Panc1 (cell line): ENCODE measurements around the gene RPA3. TPM values are rescaled to one million over a fixed set of nuclear protein-coding genes. Genes with fewer than 3 reads are reported as not detected.

Experiments used
- ATAC-seq: fragments of 200-7000 bp; cut with Tn5 transposase; 2 replicates; pipeline ENCODE4 v1.9.1; 2020; ENCODE audit warnings: mild to moderate bottlenecking, moderate library complexity
- BruUV-seq: library from RNA; stranded (reverse); fragments of 400-500 nt; replicated peaks from 2 replicates; lab custom pipeline; 2021; lab: Mats Ljungman, UMichigan
- CTCF ChIA-PET: fragments of 300-600 bp; sonication (Branson Sonifier 250); formaldehyde crosslinking; loops from one replicate; lab custom pipeline; 2022; ENCODE audit warnings: antibody characterized with exemption; lab: Charles Lee
- POLR2A ChIA-PET: fragments of 300-600 bp; sonication (Branson Sonifier 250); formaldehyde crosslinking; loops from one replicate; lab custom pipeline; 2022; ENCODE audit warnings: antibody characterized with exemption; lab: Charles Lee
- DNase-seq: peaks from one replicate; pipeline ENCODE4 v3.0.0-alpha.2; 2010; ENCODE audit warnings: low read depth, low spot score
- H3K27ac ChIP-seq: 2 replicates; pipeline ENCODE4 v1.5.1; 2011; ENCODE audit warnings: mild to moderate bottlenecking, low read length, inconsistent platforms
- H3K27me3 ChIP-seq: fragments of 200-500 bp; sonication (Bioruptor generic); 2 replicates; pipeline ENCODE4 v1.6.0; 2014; ENCODE audit warnings: low read length, inconsistent platforms; ENCODE audit not compliant: control insufficient read depth, insufficient read depth
- H3K36me3 ChIP-seq: fragments of 200-500 bp; sonication (Bioruptor generic); 2 replicates; pipeline ENCODE4 v1.5.1; 2014; ENCODE audit warnings: inconsistent platforms, mild to moderate bottlenecking, low read length, moderate library complexity; ENCODE audit not compliant: control insufficient read depth, insufficient read depth
- H3K4me1 ChIP-seq: 2 replicates; pipeline ENCODE4 v1.5.1; 2011; ENCODE audit warnings: inconsistent platforms, mild to moderate bottlenecking, low read length, moderate library complexity; ENCODE audit not compliant: control insufficient read depth, insufficient read depth
- H3K4me3 ChIP-seq, 2 experiments: 2 replicates each; pipeline ENCODE4 v1.5.1; 2011 to 2012; ENCODE audit warnings: low read depth in 2 of 2, low read length in 2 of 2, mild to moderate bottlenecking in 2 of 2, inconsistent platforms in 1 of 2, moderate library complexity in 1 of 2
- H3K9me3 ChIP-seq: fragments of 200-500 bp; sonication (Bioruptor generic); 2 replicates; pipeline ENCODE4 v1.5.1; 2014; ENCODE audit warnings: low read depth, mild to moderate bottlenecking, inconsistent platforms, low read length, moderate library complexity; ENCODE audit not compliant: control insufficient read depth, insufficient read depth
- POLR2AphosphoS5 ChIP-seq: IDR thresholded peaks from 2 replicates; pipeline ENCODE4 v1.6.1; 2012; ENCODE audit warnings: mild to moderate bottlenecking, low read depth, low read length, moderate library complexity
- SIN3A ChIP-seq: IDR thresholded peaks from 2 replicates; pipeline ENCODE4 v1.6.1; 2012; ENCODE audit warnings: low read depth, mild to moderate bottlenecking, low read length, moderate library complexity, borderline replicate concordance; ENCODE audit not compliant: insufficient read depth
- TCF7L2 ChIP-seq: IDR thresholded peaks from 2 replicates; pipeline ENCODE4 v1.6.1; 2011; ENCODE audit warnings: mild to moderate bottlenecking, low read depth, low read length, inconsistent platforms
- in situ Hi-C: cut with HindIII; loops from 2 replicates; pipeline ENCODE4 v1.10.0; 2016; ENCODE audit warnings: low sequenced_read_pairs, low pct_unique_long_range_greater_than_20kb
- intact Hi-C: fragments of 100-400 bp; cut with micrococcal nuclease; formaldehyde crosslinking; loops from one replicate; pipeline ENCODE4 v1.10.0; 2022; ENCODE audit not compliant: unreplicated experiment
- total RNA-seq: library from RNA; stranded (reverse); gene quantifications from one replicate; pipeline ENCODE4 v1.2.1, GENCODE V29; 2021; ENCODE audit not compliant: unreplicated experiment
- TF ChIP-seq, protein P1 (sequence below): fragments of 450-650 bp; IDR thresholded peaks from 2 replicates; pipeline ENCODE4 v1.5.1; 2017; ENCODE audit warnings: mild to moderate bottlenecking
- TF ChIP-seq, protein P2 (sequence below), 2 experiments: IDR thresholded peaks; 2 replicates each; pipeline ENCODE4 v1.6.1; 2011 to 2012; ENCODE audit warnings: low read depth in 2 of 2, control low read depth in 1 of 2, low read length in 1 of 2, mild to moderate bottlenecking in 1 of 2, moderate library complexity in 1 of 2; ENCODE audit not compliant: insufficient read depth in 1 of 2

RPA3 gene
- total RNA-seq, 1 experiment from 2014 or later: 93.5 TPM

DNA sequence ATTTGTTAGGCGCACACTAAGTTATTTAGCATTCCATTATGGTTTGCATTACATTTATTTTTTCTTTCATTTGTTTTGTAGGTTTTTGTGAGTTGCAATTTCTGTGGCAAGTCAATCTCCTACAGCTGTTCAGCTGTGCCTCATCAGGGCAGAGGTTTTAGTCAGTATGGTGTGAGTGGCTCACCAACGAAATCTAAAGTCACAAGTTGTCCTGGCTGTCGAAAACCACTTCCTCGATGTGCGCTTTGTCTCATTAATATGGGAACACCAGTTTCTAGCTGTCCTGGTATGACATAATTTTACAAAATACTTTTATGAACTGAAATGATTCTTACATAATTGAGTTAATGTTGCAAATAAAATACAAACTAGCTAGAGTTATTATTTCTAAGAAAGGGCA, 122.2 kb downstream of the RPA3 start:
- Histone ChIP-seq H3K4me3 (no peak overlapping the region), H3K4me1 (no peaks in the 10 kb centered on the region), H3K27me3 (no peaks in the 10 kb centered on the region), H3K36me3 (0 out of 2 replicates have a peak, but pooled peaks cover 13% of the 10 kb centered on the region), H3K9me3 (no peaks in the 10 kb centered on the region), H3K27ac (no peak overlapping the region)
- no TSS peak for BruUV-seq
- in situ Hi-C loops: no loop called here
- DNase-seq: no peak
- TF ChIP-seq, protein P1, sequence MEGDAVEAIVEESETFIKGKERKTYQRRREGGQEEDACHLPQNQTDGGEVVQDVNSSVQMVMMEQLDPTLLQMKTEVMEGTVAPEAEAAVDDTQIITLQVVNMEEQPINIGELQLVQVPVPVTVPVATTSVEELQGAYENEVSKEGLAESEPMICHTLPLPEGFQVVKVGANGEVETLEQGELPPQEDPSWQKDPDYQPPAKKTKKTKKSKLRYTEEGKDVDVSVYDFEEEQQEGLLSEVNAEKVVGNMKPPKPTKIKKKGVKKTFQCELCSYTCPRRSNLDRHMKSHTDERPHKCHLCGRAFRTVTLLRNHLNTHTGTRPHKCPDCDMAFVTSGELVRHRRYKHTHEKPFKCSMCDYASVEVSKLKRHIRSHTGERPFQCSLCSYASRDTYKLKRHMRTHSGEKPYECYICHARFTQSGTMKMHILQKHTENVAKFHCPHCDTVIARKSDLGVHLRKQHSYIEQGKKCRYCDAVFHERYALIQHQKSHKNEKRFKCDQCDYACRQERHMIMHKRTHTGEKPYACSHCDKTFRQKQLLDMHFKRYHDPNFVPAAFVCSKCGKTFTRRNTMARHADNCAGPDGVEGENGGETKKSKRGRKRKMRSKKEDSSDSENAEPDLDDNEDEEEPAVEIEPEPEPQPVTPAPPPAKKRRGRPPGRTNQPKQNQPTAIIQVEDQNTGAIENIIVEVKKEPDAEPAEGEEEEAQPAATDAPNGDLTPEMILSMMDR: no peak
- no peak for TF ChIP-seq SIN3A
- no peak for TF ChIP-seq POLR2AphosphoS5
- TF ChIP-seq, protein P2, sequence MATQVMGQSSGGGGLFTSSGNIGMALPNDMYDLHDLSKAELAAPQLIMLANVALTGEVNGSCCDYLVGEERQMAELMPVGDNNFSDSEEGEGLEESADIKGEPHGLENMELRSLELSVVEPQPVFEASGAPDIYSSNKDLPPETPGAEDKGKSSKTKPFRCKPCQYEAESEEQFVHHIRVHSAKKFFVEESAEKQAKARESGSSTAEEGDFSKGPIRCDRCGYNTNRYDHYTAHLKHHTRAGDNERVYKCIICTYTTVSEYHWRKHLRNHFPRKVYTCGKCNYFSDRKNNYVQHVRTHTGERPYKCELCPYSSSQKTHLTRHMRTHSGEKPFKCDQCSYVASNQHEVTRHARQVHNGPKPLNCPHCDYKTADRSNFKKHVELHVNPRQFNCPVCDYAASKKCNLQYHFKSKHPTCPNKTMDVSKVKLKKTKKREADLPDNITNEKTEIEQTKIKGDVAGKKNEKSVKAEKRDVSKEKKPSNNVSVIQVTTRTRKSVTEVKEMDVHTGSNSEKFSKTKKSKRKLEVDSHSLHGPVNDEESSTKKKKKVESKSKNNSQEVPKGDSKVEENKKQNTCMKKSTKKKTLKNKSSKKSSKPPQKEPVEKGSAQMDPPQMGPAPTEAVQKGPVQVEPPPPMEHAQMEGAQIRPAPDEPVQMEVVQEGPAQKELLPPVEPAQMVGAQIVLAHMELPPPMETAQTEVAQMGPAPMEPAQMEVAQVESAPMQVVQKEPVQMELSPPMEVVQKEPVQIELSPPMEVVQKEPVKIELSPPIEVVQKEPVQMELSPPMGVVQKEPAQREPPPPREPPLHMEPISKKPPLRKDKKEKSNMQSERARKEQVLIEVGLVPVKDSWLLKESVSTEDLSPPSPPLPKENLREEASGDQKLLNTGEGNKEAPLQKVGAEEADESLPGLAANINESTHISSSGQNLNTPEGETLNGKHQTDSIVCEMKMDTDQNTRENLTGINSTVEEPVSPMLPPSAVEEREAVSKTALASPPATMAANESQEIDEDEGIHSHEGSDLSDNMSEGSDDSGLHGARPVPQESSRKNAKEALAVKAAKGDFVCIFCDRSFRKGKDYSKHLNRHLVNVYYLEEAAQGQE (IDR thresholded peaks at IDR 0.05; ENCODE audit: insufficient read depth in 1 of 2, low read depth in 2 of 2, low read length in 1 of 2): no peak
- no peak for TF ChIP-seq TCF7L2
- ChIA-PET POLR2A (no interaction called here), CTCF (interaction anchor here (0.6 kb wide), 2 partner anchors 12 to 346 kb away, joined by 3 to 5 read pairs; no protein-coding TSS in a partner anchor)
- intact Hi-C loops: loop anchor here (5.0 to 10.0 kb wide), 3 partner anchors 169 to 699 kb away; no protein-coding TSS in a partner anchor
- ATAC-seq: no peak

GRCh38 chr7:7595451-7595850, 123.0 kb downstream of the RPA3 start:
- H3K9me3 ChIP-seq: no peaks in the 10 kb centered on the region
- in situ Hi-C loops (no loop called here), intact Hi-C loops (loop anchor here (5.0 to 10.0 kb wide), 3 partner anchors 169 to 699 kb away; no protein-coding TSS in a partner anchor)
- no peaks in the 10 kb centered on the region for H3K4me1 ChIP-seq
- no peak overlapping the region for H3K4me3 ChIP-seq
- H3K27ac ChIP-seq: no peak overlapping the region
- no TSS peak for BruUV-seq
- CTCF ChIA-PET: no interaction called here
- peak; percentile 15 for DNase-seq
- POLR2A ChIA-PET: no interaction called here
- no peaks in the 10 kb centered on the region for H3K27me3 ChIP-seq
- H3K36me3 ChIP-seq: 0 out of 2 replicates have a peak, but pooled peaks cover 13% of the 10 kb centered on the region
- ATAC-seq: 0 out of 2 replicates have a peak, but pooled peaks have one; percentile 60
- TF ChIP-seq POLR2AphosphoS5 (no peak), TCF7L2 (no peak), SIN3A (no peak)
- TF ChIP-seq, protein P2 (IDR thresholded peaks at IDR 0.05; ENCODE audit: insufficient read depth in 1 of 2, low read depth in 2 of 2, low read length in 1 of 2): no peak
- TF ChIP-seq, protein P1: no peak
